BJ (cell line): Measurements from ENCODE around the gene GATA5. TPM values are rescaled to one million over a fixed set of nuclear protein-coding genes. Genes with fewer than 3 reads are reported as not detected.

ENCODE experiments used
- CTCF ChIA-PET: fragments of 350-600 bp; formaldehyde crosslinking; extraction: SDS; loops from one replicate; lab custom pipeline; 2021; ENCODE audit warnings: antibody characterized with exemption, inconsistent platforms; lab: Yijun Ruan, JAX
- POLR2A ChIA-PET: fragments of 300-600 bp; sonication (Branson Sonifier 250); formaldehyde crosslinking; extraction: SDS; loops from one replicate; lab custom pipeline; 2021; ENCODE audit warnings: antibody characterized with exemption; lab: Charles Lee
- DNase-seq: peaks from one replicate; pipeline ENCODE4 v3.0.0-alpha.2; 2011; ENCODE audit warnings: low read depth
- H3K27me3 ChIP-seq: 2 replicates; pipeline ENCODE4 v1.6.0; 2011; ENCODE audit warnings: low read length; ENCODE audit not compliant: control insufficient read depth, insufficient read depth
- H3K36me3 ChIP-seq: 2 replicates; pipeline ENCODE4 v1.5.1; 2011; ENCODE audit warnings: low read length; ENCODE audit not compliant: control insufficient read depth, insufficient read depth
- H3K4me3 ChIP-seq: 2 replicates; pipeline ENCODE4 v1.5.1; 2011; ENCODE audit warnings: low read depth, mild to moderate bottlenecking, control low read depth, low read length
- polyA plus RNA-seq: library from polyadenylated mRNA; depleted of rRNA; stranded (reverse); fragments of >200 nt; gene quantifications from 2 replicates; pipeline ENCODE4 v1.2.3, GENCODE V29; 2011
- TF ChIP-seq, protein P1 (sequence below): IDR thresholded peaks from 2 replicates; pipeline ENCODE4 v1.5.1; 2011; ENCODE audit warnings: low read depth, mild to moderate bottlenecking, control low read depth, inconsistent platforms, low read length, moderate library complexity; ENCODE audit not compliant: insufficient read depth

The GATA5 gene
- polyA plus RNA-seq, 1 experiment, result not detected

DNA sequence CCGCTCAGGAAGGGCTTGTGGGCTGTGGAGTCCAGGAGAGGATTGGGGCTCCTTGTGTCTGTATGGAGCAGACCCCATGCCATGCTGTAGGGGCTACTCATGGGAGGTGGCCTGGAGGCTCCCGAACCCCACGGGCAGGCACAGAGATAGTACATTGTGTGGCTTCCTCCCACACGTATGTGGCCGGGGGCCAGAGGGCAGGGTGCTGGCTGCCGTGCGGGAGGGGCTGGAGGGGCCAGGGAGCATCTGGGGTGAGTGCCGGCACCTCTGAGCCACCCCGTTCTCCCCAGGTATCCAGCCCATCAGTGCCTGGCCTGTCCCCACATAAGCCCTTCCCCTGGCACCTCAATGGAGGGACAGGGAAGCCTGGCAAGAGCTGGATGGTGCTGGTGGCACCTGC, 56.0 kb downstream of the GATA5 start:
- POLR2A ChIA-PET, result no interaction called here
- CTCF ChIA-PET, result no interaction called here
- DNase-seq, result no peak
- Histone ChIP-seq H3K4me3 (no peak overlapping the region), H3K27me3 (peaks cover 4% of the 10 kb centered on the region; the same call in 1 of the 2 replicates), H3K36me3 (no peaks in the 10 kb centered on the region)
- TF ChIP-seq, protein P1, sequence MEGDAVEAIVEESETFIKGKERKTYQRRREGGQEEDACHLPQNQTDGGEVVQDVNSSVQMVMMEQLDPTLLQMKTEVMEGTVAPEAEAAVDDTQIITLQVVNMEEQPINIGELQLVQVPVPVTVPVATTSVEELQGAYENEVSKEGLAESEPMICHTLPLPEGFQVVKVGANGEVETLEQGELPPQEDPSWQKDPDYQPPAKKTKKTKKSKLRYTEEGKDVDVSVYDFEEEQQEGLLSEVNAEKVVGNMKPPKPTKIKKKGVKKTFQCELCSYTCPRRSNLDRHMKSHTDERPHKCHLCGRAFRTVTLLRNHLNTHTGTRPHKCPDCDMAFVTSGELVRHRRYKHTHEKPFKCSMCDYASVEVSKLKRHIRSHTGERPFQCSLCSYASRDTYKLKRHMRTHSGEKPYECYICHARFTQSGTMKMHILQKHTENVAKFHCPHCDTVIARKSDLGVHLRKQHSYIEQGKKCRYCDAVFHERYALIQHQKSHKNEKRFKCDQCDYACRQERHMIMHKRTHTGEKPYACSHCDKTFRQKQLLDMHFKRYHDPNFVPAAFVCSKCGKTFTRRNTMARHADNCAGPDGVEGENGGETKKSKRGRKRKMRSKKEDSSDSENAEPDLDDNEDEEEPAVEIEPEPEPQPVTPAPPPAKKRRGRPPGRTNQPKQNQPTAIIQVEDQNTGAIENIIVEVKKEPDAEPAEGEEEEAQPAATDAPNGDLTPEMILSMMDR, result no peak

- POLR2A ChIA-PET, result no interaction called here
- CTCF ChIA-PET, result no interaction called here
- TF ChIP-seq, protein P1, result no peak
- H3K27me3 ChIP-seq, result peaks cover 4% of the 10 kb centered on the region; the same call in 1 of the 2 replicates
- H3K36me3 ChIP-seq, result no peaks in the 10 kb centered on the region
- H3K4me3 ChIP-seq, result no peak overlapping the region
- DNase-seq, result no peak
These were observed 56.9 kb downstream of the GATA5 start for GRCh38 chr20:62418709-62419487.

- no peak overlapping the region for H3K4me3 ChIP-seq
- ChIA-PET CTCF (no interaction called here), POLR2A (no interaction called here)
- DNase-seq, result no peak
- TF ChIP-seq, protein P1, result no peak
- H3K36me3 ChIP-seq, result no peaks in the 10 kb centered on the region
- peaks cover 2% of the 10 kb centered on the region; the same call in 1 of the 2 replicates for H3K27me3 ChIP-seq
These were observed 57.6 kb downstream of the GATA5 start for GRCh38 chr20:62417981-62418708.

DNA sequence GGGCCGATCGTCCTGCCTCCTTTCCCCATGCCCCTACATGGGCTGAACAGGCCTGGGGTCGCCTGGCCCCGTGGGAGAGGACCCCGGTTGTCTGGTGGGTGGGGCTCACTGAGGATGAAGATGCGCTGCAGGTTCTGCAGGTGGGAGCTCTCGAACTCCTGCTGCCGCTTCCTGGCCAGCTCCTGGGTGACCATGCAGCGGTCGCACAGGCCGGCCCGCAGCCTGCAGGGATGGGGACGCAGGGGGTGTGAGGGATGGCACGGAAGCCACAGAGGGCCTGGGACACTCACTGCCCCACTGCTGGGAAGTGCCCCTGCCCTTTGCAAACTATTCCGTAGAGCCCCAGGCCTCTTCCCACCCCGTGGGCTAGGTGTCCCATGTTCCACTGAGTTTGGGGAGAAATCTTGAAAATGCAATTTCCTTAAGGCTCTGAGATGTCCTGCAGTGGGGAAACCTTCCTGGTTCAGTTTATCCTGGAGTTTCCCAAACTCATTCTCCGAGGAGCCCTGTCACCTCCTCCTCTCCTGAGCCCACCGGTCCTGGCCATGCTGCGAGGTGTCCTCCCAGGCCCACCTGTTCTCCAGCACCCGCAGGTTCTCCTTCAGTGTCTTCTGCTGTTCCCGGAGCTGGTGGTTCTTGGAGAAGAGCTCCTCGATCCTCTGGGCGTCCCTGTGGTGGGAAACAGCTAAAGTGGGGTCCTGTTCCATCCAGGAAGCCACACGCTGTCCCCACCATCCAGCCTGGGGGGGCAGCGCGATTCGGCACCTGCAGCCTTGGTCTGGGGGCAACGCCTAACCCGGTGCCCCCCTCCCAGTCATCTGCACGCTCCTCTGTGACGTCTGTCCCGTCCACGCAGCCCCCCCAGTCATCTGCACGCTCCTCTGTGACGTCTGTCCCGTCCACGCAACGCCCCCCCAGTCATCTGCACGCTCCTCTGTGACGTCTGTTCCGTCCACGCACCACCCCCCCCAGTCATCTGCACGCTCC, 58.9 kb downstream of the GATA5 start:
- ChIA-PET POLR2A (no interaction called here), CTCF (no interaction called here)
- TF ChIP-seq, protein P1, result no peak
- Histone ChIP-seq H3K27me3 (no peaks in the 10 kb centered on the region; the same call in 1 of the 2 replicates), H3K4me3 (no peak overlapping the region), H3K36me3 (no peaks in the 10 kb centered on the region)
- no peak for DNase-seq
